HG02884 (cell line): ENCODE results near the gene ZNF17.
"Not testable (repeated sequence)": the region's sequence is repeated elsewhere in the genome, so short reads cannot be mapped to it uniquely, and the experiment has no call there.

ENCODE experiments used
- ATAC-seq: cut with Tn5 transposase; IDR thresholded peaks from one replicate; pipeline ENCODE4 v1.9.1; 2021; ENCODE audit warnings: mild to moderate bottlenecking, moderate library complexity; ENCODE audit not compliant: unreplicated experiment

The ZNF17 gene

DNA sequence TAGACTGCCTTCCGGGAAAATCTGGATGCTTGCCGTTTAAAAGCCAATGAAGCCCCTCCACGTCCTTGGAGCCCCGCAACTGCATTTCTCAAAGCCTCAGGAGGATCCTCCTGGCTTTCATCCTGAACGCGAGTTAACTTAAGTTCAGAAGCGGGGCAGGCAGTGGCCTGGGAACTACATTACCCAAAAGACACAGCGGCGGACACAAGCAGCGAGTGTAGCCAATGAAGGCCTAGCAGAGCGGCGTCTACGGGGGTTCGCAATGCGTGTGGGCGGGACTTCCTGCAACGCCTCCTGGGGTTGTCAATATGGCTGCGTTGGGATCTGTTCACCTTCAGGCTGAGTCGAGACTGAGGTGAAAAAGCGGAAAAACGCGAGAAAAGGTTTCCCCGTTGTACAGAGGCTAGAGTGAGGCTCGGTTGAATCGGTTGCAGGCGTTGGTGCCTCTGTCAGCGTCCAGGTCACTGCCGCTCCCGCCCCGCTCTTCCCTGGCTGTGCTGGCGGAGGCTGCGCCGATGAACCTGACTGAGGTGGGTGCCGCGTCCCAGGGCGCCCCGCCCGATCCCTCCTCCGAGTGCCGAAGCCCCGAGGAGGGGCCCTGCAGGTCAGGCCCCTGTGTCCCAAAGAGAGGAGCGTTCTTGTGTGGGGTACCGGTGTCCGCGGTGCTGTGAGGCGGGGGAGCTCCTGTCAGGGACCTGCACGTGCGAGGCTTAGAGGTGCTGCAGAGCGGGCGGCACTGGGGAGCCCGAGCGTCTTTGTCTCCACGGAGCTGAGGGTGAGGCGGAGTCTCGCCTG lies at the start of gene ZNF17:
ZNF17 (plus strand) TSS at position 285 of the 795 bp plus-strand sequence. CDS start 2,455 bp downstream, outside the sequence.
- peak; percentile 96 for ATAC-seq

DNA sequence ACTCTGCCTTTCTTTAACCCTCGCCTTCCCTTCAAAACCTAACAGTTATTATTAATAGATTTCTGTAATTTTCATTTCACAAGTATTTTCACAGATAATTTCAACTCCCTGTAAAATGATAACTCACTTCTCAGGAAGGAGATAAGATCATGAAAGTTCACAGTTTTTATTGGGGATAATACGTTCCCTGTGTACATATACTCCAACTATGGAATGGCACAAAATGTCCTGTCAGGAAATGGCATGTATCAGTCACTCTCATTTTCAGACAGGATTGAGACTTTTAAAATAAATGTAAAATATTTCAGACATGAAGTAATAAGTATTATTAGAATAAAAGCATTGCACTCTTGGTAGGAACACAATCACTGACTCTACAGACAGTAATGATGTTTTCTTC lies 48.5 kb upstream of the ZNF17 start:
- no peak for ATAC-seq

DNA sequence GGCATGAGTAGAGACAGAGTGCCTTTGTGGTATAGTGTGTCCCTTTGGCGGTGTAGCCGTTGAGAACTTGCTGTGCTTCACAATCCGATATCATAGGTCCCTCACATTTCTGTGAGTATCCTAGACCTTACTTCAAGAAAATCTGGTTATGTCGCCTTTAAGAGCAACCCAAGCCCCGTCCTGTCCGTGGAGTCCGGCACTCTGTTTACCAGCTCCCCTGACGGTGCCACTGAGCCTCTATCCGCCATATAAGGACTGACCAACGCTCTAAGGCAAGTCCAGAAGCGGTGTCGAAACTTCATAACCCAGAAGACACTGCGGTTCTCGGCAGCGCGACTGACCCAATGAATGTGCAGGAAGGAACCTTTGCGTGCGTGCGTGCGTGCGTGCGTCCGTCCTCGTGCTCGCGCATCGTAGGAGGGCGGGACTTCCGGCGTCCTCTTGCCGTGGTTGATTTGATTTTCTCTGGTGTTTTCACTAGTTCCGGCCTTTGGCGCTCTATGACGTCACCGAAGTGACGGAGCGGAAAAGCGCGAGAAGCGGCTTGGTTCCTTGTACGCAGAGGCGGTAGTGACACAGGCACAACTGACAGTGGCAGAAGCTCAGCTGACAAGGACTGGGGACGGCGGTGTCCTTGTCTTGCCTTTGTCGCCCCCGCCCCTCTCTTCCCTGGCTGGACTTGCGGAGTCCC lies 47.8 kb upstream of the ZNF17 start, which contains the start of the genes TRAPPC2B and ZNF547:
TRAPPC2B (plus strand) TSS at position 555 of the 691 bp plus-strand sequence. CDS start 1,283 bp downstream, outside the sequence.
ZNF547 (plus strand) TSS at position 555 of the 691 bp plus-strand sequence. CDS start 5,005 bp downstream, outside the sequence.
- ATAC-seq: peak; percentile 87

DNA sequence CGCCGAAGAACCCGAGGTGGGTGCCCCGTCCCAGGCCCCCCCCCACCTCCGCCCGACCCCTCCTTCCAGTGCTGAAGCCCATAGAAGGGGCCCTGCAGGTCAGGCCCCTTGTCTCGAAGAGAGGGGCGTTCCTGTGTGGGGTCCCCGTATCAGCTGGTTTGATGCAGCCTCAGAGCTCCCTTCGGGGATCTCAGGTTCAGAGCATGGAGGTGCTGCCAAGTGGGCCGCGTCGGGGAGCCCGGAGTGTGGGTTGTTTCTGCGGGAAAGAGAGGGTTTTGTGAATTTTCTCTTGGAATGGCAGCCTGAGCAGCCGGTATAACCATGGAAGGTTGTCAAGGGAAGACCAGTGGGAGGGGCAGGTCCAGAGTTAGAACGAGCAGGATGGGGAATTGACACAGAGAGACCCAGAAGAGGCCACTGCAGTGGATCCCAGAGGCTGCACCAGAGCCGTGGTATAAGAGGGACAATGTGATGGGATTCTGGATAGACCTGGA lies 47.2 kb upstream of the ZNF17 start:
- peak; percentile 15 for ATAC-seq

DNA sequence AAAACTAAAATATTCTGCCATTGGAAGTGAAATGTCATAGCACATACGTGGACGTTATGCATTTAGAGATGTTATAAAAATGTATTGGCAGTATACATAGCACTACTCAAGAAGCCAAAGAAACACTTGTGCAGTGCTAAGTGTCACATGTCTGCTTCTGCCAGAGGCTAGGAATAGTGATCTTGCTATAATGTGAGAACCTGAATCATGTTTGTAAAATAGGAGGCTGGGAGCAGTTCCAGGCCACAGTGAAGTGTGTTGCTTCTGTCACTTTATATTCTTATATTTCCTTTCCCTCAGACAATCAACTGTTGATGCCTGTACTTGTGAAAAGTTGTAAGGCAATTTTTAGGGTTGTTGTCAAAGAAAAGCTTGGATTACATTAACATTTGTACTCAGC lies 44.2 kb upstream of the ZNF17 start:
- no peak for ATAC-seq

DNA sequence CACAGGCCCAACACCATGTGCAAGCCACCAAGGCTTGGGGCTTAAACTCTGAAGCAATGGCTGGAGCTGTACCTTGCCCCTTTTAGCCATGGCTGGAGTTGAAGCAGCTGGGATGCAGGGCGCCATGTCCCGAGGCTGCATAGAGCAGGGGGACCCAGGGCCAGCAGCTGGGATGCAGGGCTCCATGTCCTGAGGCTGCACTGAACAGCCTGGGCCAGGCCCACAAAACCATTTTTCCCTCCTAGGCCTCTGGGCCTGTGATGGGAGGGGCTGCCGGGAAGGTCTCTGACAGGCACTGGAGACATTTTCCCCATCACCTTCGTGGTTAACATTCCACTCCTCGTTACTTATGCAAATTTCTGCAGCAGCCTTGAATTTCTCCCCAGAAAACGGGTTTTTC lies 36.8 kb upstream of the ZNF17 start:
- ATAC-seq: no peak

DNA sequence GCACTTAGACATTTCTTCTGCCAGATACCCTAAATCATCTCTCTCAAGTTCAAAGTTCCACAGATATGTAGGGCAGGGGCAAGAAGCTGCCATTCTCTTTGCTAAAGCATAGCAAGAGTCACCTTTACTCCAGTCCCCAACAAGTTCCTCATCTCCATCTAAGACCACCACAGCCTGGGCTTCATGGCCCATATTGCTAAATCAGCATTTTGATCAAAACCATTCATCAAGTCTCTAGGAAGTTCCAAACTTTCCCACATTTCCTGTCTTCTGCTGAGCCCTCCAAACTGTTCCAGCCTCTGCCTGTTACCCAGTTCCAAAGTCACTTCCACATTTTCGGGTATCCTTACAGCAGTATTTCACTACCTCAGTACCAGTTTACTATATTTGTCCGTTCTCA lies 36.3 kb upstream of the ZNF17 start:
- not testable (repeated sequence) for ATAC-seq

DNA sequence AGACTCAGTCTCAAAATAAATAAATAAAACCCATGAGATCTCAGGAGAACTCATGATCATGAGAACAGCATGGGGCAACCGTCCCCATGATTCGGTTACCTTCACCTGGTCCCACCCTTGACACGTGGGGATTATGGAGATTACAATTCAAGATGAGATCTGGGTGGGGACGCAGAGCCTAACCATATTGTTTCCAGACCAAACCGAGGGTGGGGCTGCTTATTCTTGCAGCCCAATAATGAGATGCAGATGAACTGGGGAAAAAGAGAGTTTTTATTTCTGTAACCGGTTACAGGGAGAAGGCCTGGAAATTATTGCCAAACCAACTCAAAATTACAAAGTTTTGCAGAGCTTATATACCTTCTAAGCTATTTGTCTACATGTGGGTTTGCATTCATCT lies 34.8 kb upstream of the ZNF17 start:
- ATAC-seq: no peak

DNA sequence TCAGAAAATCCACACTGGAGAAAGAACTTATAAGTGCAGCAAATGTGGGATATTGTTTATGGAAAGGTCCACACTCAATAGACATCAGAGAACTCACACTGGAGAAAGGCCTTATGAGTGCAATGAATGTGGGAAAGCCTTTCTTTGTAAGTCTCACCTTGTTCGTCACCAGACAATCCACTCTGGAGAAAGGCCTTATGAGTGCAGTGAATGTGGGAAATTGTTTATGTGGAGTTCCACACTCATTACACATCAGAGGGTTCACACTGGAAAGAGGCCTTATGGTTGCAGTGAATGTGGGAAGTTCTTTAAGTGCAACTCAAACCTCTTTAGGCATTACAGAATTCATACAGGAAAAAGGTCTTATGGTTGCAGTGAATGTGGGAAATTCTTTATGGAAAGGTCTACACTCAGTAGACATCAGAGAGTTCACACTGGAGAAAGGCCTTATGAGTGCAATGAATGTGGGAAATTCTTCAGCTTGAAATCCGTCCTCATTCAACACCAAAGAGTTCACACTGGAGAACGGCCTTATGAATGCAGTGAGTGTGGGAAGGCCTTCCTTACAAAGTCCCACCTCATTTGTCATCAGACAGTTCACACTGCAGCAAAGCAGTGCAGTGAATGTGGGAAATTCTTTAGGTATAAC lies 33.3 kb upstream of the ZNF17 start:
- no peak for ATAC-seq

DNA sequence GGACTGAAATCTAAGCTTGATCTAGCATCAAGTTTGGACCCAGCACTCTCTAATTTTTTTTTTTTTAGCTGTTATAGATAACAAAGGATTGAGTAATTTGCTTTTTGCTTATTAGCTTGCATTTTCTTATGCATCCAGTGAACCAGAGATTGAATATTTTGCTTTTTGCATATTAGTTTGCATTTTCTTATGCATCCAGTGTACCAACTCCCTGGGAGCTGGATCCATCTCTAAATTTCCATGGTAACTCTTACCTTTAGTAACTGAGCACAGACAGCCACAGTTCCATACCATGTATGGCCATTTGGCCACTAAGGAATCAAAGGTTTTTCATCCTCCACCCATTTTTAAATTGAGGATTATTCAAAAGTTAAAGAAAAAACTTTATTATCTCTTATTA lies 30.0 kb upstream of the ZNF17 start:
- ATAC-seq: no peak

DNA sequence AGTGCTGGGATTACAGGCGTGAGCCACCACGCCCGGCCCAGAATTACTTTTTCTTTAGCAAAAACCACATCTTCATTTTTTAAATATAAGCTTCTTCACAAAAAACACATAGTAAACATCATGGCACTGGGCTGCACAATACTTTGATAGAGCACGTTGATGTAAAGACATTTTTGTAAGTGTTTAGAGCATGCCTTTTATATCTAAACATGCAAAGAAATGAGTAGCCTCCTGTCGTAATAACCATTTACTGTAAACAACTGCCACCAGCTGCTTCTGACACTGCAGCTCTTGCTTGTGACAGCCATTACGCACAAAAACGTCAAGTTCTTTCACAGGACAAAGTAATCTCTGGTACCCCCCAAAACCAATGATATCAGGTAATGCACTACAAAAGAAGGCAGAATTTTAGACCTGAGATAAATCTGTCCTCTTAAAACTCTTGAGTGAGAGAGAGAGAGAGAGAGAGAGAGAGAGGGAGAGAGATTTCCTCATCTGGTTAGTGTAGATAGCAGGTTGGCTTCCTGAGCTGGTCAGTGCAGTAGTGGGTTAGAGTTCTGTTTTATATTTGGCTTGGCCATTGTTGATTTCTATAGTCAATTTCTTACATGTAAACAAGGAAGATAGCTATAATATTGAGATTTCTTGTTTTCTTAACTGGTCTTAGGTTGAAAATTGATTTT lies 28.0 kb upstream of the ZNF17 start:
- ATAC-seq: no peak

DNA sequence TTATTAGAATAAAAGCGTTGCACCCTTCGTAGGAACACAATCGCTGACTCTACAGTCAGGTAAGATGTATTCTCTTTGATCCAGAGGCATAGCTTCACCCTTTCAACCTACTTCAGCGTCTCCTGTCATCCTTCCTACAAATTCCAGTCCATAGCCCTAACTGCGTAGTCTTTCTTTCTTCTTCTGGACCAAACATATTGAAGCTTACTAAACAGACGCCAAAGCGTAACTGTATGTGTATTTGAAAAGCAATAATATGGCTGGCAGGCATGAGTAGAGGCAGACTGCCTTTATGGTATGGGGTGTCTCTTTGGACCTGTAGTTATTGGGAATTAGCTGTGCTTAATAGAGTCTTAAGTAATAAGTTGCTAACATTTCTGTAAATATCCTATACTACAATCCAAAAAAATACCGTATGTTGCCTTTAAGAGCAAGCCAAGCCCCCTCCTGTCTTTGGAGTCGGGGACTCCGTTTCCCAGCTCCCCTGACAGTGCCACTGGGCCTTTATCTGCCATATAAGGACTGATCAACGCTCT lies 21.7 kb upstream of the ZNF17 start:
- ATAC-seq: no peak

DNA sequence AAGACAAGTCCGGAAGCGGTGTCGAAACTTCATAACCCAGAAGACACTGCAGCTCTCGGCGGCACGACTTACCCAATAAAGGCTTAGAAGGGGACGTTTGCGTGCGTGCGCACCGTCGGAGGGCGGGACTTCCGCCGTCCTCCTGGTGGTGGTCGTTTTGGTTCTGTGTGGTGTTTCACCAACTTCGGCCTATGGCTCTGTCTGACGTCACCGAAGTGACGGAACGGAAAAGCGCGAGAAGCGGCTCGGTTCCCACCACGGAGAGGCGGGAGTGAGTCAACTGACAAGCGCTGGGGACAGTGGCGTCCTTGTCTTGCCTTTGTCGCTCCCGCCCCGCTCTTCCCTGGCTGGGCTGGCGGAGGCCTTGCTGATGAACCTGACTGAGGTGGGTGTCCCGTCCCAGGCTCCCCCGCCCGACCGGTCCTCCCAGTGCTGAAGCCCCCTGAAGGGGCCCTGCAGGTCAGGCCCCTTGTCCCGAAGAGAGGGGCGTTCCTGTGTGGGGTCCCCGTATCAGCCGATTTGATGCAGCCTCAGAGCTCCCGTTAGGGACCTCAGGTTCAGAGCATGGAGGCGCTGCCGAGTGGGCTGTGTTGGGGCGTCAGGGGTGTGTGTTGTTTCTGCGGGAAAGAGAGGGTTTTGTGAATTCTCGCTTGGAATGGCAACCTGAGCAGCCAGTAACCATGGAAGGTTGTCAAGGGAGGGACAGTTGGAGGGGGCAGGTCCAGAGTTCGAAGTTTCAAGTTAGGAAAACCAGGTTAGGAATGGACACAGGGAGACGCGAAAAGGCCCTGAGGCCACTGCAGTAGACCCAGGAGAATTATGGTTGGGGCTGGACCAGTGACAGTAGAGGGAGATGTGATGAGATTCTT lies 21.0 kb upstream of the ZNF17 start, which contains the start of gene ZNF548:
ZNF548 (plus strand) TSS at position 125 of the 869 bp plus-strand sequence; CDS start at position 371, 246 bp downstream.
- ATAC-seq: peak; percentile 97

DNA sequence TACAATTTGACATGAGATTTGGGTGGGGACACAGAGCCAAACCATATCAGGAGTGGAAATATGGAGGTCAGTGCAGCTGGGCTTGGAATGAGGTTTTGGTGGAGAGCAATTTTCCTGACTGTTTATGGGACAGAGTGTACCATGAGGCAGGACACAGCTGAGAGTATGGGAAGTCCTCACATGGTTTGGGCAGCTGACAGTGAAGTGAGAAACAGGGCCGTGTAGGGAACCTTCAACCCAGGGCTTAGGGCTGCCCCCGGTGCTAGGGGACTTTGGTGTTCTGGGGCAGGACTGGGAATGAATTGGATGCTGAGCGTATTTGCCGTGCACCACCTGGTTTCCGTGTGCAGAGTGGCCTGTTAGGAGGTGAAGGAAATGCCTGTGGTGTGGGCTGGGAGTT lies 15.3 kb upstream of the ZNF17 start:
- ATAC-seq: no peak

DNA sequence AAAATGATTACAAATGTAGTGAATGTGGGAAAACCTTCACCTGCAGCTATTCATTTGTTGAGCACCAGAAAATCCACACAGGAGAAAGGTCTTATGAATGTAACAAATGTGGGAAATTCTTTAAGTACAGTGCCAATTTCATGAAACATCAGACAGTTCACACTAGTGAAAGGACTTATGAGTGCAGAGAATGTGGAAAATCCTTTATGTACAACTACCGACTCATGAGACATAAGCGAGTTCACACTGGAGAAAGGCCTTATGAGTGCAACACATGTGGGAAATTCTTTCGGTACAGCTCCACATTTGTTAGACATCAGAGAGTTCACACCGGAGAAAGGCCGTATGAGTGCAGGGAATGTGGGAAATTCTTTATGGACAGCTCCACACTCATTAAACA lies 12.1 kb upstream of the ZNF17 start:
- ATAC-seq: no peak

DNA sequence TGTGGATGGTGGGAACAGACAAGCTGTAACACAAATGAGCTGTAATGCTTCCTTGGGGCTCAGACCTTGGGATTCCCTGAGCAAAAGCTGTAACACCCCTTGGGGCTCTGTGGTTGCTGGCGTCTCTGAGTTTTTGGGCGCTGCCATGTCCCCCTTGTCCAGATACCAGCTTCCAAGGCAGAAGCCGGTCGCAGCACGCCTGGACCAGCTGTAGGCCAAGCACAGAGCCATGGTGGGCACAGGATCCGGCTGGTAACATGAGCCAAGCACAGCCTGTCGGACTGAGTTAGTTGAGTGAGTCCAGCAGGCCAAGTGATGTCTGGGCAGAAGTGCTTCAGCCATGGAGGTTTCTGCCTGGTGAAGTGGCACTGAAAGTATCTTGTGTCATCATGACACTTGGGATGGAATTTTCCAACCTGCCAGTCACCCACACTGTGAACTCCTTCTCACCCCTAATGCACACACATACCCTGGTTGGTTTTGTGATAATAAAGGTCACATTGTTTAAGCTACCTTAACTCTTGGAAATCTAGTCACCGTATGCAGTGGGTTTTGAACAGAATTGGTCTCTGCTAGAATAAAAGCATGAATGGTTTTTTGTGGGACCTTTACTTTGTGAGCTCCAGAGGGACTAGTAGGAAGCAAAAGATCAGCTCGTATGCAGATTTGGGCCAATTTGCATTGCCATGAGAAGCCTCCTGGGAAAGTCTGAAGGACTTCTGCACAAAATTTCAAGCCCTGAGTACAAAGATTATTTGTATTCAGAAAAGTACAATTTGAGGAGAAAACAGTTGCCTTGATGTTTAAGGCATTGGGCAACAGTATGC lies 7.0 kb upstream of the ZNF17 start:
- ATAC-seq: no peak

DNA sequence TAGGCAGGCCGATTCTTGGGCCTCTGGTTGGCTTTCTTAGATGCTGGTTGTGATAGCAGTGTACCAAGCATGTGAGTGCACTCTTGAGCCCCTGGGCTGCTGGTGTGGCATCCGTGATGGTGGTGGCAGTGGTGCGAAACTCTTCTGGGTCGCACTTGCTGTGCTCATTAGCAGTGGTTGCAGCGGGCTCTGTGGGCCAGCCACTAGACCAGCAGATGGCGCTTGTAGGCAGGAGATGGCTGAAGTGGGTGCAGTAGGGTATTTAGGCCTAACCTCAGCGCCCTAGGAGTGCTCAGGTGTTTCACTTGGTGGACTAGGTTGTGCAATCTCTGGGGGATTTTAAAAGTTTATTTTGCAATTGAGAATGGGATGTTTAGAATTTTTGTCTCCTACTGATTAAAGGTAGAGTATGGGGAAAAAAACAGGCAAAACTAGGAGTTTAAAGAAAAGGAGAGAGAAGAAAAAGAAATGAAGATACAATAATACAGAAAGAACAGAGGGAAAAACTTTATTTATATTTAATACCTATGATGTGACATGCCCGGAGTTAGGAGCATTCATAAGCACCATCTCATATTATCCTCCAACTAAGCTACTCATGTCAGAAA lies 4.3 kb upstream of the ZNF17 start:
- ATAC-seq: no peak

DNA sequence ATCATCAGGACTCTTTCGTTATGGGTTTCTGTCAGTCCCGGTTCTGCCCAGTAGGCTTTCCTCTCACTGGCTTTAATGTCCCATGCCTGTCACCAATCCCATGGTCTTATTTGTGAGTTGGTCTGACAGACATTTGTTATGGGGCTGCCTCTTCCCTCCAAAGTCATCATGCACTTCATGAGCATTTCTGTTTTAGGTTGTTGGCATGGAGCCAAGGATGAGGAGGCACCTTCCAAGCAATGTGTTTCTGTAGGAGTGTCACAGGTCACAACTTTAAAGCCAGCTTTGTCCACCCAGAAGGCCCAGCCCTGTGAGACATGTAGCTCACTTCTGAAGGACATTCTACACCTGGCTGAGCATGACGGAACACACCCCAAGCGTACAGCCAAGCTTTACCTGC lies 8.5 kb downstream of the ZNF17 start:
- ATAC-seq: no peak
